CD4-positive, alpha-beta T cell treated with Interleukin-4 for 4 hours (primary cell): Measurements from ENCODE around the gene FGF14.

ENCODE experiments used
- DNase-seq: peaks from one replicate; pipeline ENCODE4 v3.0.0-alpha.2; 2020

The FGF14 gene

GRCh38 chr13:102401766-102402165, at the start of gene FGF14:
FGF14 (minus strand) TSS chr13:102402048.
- no peak for DNase-seq

DNA sequence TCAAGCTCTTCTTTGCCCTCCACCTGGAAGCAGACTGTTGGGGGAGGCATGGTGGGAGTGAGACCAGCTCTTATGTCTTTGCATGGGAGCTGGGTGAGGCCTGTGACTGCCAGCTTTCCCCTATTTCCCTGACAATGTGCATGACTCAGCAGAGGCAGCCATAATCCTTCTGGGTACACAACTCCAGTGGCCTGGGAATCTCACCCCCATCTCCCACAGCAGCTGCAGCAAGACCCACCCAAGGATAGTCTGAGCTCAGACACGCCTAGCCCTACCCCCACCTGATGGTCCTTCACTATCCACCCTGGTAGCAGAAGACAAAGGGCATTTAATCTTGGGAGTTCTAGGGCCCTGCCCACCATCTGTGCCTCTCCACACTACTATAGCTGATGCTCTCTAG, 41.4 kb upstream of the FGF14 start:
- no peak for DNase-seq

- no peak for DNase-seq
Measured at GRCh38 chr13:102441085-102441484, 39.2 kb upstream of the FGF14 start.

DNA sequence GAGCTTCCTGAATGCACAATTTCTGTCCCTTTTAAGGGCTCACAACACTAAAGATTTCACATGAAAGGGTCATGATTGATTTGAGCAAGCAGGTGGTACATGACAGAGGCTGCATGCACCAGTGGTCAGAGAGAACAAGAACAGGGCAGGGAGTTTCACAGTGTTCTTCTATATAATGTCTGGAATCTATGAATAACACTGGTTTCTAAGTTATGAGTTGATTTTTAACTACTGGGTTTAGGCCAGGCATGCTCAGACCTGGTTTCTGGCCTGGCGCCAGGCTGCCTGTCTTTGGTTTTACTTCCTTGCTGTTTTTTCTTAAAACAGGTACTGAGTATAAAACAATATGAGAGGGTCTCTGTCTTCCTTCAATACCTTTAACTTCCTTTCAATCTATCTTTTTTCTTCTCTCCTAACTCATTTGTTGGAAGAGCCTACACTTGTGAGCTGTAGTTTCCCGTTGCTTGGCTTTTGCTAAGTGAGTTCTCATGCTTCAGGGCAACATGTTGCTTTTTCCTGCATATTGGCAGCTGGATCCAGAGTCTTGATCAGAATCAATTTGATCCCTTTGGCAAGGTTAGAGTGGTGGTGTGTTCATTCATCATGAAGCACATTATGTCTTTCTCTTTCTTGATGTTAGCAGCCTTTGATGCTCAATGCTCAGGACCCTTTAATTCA, 38.5 kb upstream of the FGF14 start:
- no peak for DNase-seq

DNA sequence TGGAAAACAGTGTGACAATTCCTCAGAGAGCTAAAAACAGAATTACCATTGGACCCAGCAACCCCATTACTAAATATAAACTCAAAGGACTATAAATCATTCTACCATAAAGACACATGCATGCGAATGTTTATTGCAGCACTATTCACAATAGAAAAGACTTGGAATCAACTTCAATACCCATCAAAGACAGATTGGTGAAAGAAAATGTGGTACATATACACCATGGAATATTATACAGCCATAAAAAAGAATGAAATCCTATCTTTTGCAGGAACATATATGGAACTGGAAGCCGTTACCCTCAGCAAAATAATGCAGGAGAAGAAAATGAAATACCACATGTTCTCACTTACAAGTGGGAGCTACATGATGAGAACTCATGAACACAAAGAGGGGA, 20.8 kb upstream of the FGF14 start:
- no peak for DNase-seq

GRCh38 chr13:102405499-102406100, 3.8 kb upstream of the FGF14 start:
- no peak for DNase-seq

DNA sequence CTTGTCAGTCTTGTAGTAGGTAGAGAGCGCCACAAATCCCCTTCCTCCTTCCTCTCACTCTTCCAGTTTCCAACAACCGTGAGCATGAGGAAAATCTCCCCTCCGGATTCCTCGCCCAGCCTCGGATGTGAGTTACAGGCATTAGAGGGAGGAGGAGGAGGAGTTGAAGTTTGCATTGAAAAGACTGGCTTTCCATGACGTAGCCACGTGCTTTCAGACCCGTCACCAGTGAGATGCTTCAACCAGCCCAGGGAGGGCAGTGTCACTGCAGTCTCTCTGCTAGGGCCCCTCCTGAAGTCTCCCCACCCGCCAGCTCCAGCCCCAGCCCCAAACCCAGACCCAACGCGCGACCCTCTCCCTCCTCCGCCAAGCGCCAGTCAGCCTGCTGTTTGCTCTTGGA, 442 bp upstream of the FGF14 start:
- no peak for DNase-seq

DNA sequence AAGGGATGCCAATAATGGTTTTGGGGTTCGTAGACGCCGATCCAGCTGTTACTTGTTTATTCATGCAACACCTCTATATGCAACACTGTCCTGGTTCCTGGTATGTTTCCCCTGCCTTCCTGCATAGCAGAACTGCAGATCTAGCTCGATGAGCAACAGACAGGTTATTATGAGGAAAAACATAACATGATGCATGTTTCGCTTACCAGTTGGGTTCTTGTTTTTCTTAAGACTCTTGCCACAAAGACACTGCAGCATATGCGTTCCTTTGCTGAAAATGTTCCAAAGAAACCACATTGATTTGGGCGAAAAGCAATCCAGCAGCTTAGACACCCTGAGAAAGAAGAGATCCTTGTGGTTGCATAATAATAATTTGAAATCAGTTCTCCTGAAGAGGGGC, 583 bp downstream of the FGF14 start:
- no peak for DNase-seq

DNA sequence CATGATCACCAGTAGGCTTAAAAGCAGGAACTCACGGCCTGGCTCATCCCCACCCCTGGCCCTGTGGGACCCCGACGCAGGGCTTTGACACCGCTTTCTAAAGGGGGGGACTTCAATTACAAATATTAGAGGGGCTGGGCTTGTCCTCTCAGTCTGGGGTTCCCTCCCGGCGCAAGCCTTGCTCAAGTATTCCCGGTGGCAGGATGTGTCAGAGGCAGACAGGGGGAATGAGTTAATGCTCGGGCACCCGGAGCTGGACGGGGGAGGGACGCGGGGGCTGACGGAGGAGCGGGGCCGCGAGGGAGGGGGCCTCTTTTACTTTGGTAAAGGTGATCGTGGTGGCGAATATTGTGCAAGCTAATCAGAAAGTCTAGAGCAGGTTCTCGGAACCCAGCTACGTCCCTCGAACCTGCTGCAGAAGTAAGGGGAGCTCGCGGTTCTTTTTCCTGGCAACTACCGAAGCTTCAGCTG, 1.1 kb downstream of the FGF14 start:
- no peak for DNase-seq

DNA sequence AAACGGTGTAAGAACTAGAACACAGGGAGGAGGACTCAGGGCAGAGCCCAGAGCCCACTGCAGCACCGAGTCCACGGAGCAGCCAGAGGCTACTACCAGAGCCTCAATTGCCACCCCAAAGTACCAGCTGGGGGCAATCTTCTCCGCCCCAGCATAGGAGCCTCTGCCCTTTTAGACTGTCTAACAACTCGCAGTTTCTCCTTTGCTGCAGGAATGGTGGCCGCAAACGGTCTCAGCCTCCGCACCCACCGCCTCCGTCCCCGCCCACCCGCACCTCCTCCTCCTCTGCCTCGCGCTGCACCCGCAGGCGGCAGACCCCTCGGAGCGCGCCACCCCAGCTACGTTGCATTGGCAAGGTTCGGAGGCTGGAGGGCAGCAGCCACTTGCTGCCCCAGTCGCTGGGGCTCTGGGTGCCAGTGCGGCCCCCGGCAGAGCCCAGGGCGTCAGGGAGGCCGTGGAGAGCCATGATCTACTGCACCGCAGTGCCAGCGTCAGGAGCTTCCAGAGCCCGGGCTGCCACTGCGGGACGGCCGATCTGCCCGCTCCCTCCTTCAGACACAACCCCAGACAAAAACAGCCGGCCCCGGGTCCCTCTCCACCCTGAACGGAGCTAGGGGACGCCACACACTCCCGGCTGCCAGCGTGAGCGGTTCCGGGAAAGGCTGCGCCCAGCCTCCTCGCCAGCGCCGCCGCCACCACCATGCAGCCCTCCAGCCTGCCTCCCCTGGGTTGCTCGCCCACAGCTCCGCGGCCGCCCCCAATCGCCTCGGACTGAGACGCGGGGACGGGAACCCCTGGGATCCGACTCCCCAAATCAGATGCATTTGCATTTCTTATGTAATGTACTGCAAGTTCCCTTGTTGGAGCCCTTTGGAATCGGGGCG, 1.8 kb downstream of the FGF14 start:
- no peak for DNase-seq

DNA sequence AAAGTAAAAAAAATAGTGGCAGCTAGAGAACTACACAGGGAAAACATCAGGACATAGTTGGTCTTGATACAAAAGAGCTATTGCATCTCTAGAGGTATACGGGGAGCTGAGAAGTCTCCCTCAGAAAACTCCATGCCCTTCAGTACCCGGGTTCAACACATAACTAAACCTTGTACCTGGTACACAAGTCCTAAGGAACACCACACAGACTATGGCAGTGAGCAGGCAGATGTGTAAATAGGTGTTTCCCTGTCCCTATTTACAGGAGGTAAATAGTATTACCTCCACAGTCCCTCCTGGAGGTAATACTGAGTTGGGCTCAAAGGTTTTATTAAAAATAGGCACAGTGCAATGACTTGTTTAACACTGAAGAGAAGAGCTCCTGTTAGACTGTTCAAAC, 5.9 kb downstream of the FGF14 start:
- DNase-seq: no peak

- no peak for DNase-seq
Measured at GRCh38 chr13:102395174-102395573, 6.7 kb downstream of the FGF14 start.

GRCh38 chr13:102394158-102395053, 7.4 kb downstream of the FGF14 start:
- peak; percentile 95 for DNase-seq

DNA sequence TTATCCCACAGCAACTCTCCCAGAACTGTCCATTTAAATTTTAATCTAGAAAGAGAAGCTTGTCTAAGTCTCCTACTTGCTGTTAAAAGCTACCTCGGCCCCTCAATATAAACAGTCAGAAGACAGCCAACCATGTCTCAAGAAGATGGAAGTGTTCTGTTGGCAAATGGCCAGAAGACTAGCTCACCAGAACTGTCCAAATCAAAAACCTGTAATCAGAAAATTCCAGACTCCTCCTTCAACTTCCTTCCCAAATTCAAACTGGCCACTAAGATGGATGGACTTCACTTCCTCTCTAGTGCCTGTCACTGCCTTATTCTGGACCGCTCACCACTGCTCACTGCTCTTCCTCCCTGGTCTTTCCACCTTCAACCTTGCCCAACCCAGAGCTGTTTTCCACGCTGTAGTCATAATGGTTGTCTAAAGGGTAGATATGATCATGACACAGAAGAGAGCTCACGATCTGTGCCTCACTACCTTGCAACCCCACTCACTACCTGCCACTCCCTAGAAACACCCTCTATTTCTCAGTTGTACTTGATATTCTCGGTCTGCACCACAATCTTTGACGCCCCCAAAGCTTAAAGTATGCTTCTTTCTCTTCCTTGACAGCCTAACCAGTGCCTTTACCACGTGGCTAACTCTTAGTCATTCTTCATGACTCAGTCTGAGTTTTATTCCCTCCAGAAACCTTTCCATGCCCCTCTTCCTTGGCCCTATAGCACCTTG, 9.2 kb downstream of the FGF14 start:
- DNase-seq: no peak

- no peak for DNase-seq
Measured at GRCh38 chr13:102386461-102386860, 15.4 kb downstream of the FGF14 start.

DNA sequence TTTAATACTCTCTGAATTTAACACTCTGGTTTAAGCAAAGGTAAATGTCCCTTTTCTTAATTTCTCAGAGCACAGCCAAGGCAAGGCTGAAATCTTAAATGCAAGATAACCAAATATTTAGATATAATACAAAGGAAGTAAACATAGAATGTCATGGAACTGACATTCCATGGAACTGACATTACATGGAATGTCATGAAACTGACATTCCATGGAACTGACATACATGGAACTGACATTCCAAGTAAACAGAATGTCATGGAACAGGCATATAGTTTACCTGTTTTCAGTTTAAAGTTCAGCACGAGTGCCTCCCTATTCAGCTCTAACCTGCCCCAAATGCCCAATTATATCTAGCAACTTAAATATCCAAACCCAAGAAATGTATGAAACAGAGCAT, 21.8 kb downstream of the FGF14 start:
- no peak for DNase-seq

DNA sequence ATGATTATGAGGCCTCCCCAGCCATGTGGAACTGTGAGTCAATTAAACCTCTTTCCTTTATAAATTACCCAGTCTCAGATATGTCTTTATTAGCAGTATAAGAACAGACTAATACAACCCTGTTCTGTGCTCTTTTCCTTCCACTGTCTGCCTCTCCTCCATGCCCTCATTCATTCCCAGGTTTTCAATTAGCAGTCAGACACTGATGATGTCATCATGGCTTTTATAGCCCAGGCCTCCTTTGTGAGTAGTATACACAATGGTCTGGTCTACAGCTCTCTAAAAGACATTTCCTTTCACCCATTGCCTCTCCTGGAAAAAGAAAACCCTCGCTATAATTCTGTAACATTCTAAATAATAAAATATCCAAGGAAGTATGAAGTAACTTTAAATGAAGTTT, 25.5 kb downstream of the FGF14 start:
- no peak for DNase-seq

GRCh38 chr13:102374726-102375125, 27.1 kb downstream of the FGF14 start:
- DNase-seq: no peak

DNA sequence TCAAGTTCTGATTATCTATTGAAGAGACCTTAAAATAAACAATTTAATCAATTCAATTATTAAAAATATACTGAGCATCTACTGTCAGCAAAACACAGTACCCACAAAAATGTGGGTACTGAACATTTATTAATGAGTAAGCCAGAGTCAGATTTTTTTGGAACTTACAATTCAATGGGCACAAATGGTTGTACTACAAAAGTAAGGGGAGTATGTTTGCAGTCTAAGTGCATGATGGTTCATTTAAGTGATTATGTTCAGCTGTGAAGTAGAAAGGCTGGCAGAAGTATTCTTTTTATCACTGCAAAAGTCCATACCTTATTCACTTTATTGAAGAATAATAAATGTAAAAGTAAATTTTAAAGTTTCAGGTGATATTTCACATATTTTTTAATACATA, 27.6 kb downstream of the FGF14 start:
- no peak for DNase-seq

GRCh38 chr13:102373221-102373620, 28.6 kb downstream of the FGF14 start:
- no peak for DNase-seq

DNA sequence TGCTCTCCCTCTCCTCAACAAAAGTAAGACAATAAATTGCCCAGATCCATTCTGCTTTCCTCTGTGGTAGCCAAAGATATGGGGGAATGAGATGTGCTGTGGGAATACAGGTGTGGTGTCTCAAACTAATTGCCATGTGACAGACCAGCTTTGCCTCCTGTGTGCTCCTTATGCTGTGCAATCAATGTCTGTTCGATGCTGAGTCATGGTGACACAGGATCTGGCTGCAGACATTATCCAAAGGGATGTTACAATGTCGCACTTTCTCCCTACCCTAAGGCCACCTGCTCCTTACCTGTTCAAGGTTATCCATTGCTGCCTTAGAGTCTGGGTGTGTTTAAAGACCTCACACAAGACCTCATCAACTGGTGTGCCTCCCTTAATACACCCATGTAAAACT, 32.5 kb downstream of the FGF14 start:
- DNase-seq: no peak

- no peak for DNase-seq
Measured at GRCh38 chr13:102367836-102368235, 34.0 kb downstream of the FGF14 start.
